ENCODE data around the gene NECTIN1. TPM values are rescaled to one million over a fixed set of nuclear protein-coding genes. Genes with fewer than 3 reads are reported as not detected.

Gene NECTIN1
- total and polyA plus RNA-seq, 2 of the 13 experiments (the other 11 are each of a cell fraction or from before 2014, with no cell fraction given): 3.9 to 7.3 TPM

- FAIRE-seq: no peak
- Histone ChIP-seq H3K27ac (ENCODE audit: extremely low read length, insufficient read depth, low read length) (no peak overlapping the region), H3K9me3 (ENCODE audit: low read length) (no peaks in the 10 kb centered on the region), H2AFZ (ENCODE audit: low read length) (no peak overlapping the region), H3K9ac (ENCODE audit: insufficient read depth, low read depth, low read length) (no peak overlapping the region), H3K4me3 (replicated peaks in 1 of 3; ENCODE audit: insufficient read depth in 1 of 3, low read depth in 2 of 3, low read length in 3 of 3) (no peak overlapping the region), H3K79me2 (ENCODE audit: insufficient read depth, low read length) (no peaks in the 10 kb centered on the region), H3K36me3 (replicated peaks in 1 of 2; ENCODE audit: control insufficient read depth in 1 of 2, insufficient read depth in 2 of 2, low read length in 2 of 2) (no peaks in the 10 kb centered on the region), H3K27me3 (ENCODE audit: control insufficient read depth in 1 of 2, insufficient read depth in 2 of 2, low read length in 2 of 2) (peaks cover 3 to 17% of the 10 kb centered on the region in 2 experiments; a peak in 2 of 5 replicates), H3K4me1 (ENCODE audit: insufficient read depth, low read length) (peaks cover 25% of the 10 kb centered on the region), H4K20me1 (ENCODE audit: insufficient read depth, low read length) (no peaks in the 10 kb centered on the region), H3K4me2 (ENCODE audit: low read depth, low read length) (no peak overlapping the region)
- 55% methylated on average over 17 of the region's 17 CpGs for WGBS (ENCODE audit: low lambda C conversion rate)
- intact Hi-C loops (cut with micrococcal nuclease; ENCODE audit: unreplicated experiment): loop anchor here (10.0 kb wide), 3 partner anchors 175 to 525 kb away; no protein-coding TSS in a partner anchor
- no peak for DNase-seq (ENCODE audit: low spot score)
- in situ Hi-C loops (cut with HindIII; ENCODE audit: extremely low pct_ligation_motif_present, low pct_unique_long_range_greater_than_20kb): loop anchor here (10.0 kb wide), 2 partner anchors 355 to 445 kb away; no protein-coding TSS in a partner anchor
- BruUV-seq (replicated peaks): no TSS peak
- CTCF ChIA-PET (ENCODE audit: low intra/inter-chr PET ratio, low total read pairs): no interaction called here
- TF ChIP-seq ZBTB46 (CRISPR knock-in tag; IDR thresholded peaks at IDR 0.05; ENCODE audit: borderline replicate concordance) (no peak), ZNF713 (CRISPR knock-in tag; IDR thresholded peaks at IDR 0.05) (no peak), RFX5 (IDR thresholded peaks at IDR 0.05; ENCODE audit: low read depth, low read length) (no peak), ZNF10 (CRISPR knock-in tag; IDR thresholded peaks at IDR 0.05; ENCODE audit: borderline replicate concordance, low read depth) (no peak), ELF4 (CRISPR knock-in tag; IDR thresholded peaks at IDR 0.05; ENCODE audit: borderline replicate concordance) (no peak), ZNF768 (CRISPR knock-in tag; IDR thresholded peaks at IDR 0.05) (no peak), ZNF24 (IDR thresholded peaks at IDR 0.05) (no peak), ZFP90 (CRISPR knock-in tag; IDR thresholded peaks at IDR 0.05; ENCODE audit: borderline replicate concordance) (no peak), ZNF530 (CRISPR knock-in tag; IDR thresholded peaks at IDR 0.05; ENCODE audit: low read depth) (no peak), THAP9 (CRISPR knock-in tag; IDR thresholded peaks at IDR 0.05; ENCODE audit: borderline replicate concordance) (no peak), ZNF546 (CRISPR knock-in tag; conservative IDR thresholded peaks at IDR 0.05) (no peak), CBX1 (IDR thresholded peaks at IDR 0.05; ENCODE audit: low read depth) (no peak)
- no peak for ATAC-seq
- POLR2A ChIA-PET: no interaction called here
These were observed 68.9 kb downstream of the NECTIN1 start for GRCh38 chr11:119659971-119660723.

Data from HepG2 (cell line).